ENCODE results near the gene SPNS2.

Gene SPNS2

DNA sequence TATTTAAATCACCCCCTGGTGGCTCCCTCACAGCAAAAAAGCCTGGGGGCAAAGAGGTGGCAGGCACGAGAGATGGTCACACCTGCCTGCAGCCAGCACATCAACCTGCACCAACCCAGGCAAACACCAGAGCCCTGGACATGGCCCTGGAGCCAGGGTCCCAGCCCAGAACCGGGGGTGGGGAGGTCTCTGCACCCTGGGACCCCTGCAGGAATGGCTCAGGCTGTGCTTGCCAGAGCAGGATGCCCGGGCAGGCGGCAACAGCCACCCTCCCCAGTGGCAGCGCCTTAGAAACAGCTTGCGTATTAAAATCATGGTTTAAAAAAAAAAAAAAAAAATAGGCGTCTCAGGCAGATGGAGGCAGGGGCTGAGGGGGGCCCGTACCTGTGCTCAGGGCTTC, 40.3 kb downstream of the SPNS2 start:
- DNase-seq: no peak

DNA sequence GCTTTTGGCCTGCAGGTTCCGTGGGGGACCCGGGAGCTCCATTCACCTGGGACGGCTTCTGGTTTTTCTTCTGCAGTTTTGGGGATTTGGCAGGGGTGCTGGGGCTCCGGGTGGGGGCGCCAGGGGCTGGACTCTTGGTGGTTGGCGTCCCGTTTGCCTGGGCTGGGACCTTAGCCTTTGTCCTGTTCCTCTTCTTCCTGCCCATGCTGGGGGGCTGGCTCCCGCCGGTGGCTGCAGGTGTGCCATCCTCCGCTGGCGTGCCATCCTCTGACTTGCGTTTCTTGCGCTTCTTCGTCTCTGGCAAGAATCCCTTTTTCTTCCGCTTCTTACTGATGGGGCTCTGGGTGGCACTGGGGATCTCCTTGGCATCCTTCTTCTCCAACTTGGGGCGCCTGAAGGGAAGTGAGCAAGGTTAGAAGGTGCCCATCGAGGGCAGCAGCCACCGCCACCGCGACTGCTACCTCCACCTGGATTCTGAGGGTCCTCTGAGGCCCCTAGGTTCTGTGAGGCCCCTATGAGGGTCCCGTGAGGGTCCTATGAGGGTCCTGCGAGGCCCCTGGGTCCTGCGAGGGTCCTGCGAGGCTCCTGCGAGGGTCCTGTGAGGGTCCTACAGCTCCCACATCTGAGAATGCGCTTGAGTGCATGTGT, 41.0 kb downstream of the SPNS2 start:
- DNase-seq: no peak

DNA sequence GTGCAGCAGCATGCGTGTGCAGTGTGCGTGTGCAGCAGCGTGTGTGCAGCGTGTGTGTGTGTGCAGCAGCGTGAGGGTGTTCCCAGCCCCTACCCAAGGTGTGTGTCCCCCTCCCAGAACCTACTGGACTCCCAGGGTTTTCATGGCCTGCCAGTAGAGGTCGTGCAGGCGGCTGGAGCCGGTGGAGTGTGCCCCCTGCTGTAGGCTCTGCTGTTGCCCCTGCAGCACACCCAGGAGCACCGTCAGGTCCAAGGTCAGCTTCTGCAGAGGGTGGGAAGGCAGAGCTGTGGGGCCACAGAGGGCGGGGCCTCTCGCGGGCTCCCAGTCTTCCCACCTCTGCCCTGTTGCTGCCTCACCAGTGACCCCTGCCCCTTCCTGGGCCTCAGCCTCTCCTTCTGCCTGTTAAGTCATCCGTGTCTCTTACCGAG, 41.6 kb downstream of the SPNS2 start:
- DNase-seq: no peak

DNA sequence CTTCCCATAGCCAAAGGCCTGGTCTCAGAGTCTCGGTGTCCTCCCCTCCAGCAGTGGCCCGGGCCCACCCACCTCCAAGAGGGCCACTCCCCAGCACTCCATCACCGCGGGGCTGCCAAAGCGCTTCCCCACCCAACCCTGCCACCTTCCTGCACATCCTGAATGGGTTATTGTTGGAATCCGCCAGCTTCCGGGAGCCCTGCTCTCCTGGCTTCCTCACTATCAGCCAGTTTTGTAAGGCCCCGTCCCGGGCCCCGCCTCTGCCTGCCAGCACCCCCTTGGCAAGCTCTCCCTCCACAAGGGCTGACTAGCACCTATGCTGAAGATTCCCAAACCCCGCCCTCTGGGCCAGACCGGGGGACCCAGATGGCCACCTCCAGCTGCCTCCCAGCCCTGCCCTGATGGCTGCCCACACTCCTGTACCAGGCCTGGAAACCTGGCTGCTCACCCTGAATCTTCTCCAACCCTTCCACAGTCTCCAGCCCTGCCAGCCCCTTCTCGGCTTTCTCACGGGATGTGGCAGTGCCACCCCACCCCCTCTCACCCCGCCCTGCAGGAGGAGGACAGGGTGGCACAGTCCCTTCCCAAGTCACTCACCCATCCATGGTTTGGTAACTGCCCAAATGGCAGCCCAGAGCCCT, 42.1 kb downstream of the SPNS2 start:
- DNase-seq: no peak

DNA sequence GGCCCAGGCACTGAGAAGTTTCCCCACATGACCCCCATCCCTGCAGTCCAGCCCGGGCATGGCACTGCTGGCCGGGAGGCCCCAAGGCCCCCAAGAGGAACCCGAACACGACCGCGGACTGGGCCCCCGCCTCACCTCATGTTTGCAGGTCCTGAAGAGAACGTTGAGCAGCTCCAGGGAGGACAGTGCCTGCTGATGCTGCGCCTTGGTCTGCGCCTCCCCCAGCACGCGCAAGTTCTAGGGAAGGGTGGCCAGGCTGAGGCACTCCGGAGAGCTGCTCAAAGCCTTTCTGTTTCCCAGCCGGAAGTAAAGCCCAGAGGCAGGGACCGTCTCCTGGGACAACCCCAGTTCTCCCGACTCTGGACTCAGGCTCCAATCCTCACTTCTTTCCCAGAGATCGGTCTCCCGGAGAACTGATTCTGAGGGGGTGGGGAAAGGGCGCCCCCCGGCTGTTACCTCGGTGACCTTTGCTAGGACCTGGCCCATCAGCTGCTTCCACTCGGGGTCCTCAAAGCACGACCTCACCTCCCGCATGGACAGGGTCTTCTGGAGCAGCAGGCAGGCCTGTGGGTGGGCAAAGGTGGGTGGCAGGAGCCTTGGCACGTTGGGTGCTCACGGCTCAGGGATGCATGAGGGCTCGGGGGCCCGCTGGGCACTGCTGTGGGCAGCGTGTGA, 42.8 kb downstream of the SPNS2 start:
- no peak for DNase-seq

DNA sequence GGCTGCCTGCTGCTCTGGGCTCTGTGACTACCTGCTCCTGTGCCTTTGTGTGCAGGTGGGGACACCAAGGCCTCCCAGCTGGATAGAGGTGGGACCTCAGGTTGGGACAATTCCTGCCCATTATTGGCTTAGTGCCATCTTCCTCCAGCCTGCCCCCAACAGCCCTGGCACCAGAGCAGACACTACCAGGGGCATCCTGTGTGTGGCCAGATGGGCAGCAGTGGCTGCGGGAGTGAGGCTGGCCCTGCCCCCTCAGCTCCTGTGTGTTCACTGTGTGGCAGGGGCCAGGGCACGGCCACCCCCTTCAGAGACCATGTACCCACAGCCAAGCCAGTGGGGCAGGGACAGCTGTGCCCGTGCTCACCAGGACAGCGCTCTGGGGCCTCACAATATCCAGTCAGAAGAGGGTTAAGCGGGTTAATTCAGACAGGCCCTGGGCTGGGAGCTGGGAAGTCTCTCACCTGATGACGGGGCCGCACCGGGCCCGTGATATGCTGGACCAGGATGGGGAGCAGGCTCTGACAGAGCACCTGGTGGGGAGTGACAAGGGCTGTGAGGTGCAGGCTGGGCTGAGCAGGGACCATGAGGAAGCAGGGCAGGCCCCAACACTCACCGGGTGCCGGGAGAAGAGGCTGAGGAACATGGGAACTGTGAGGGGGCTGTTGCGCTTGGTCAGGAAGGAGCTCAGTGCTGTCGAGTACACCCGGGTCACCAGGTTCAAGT, 43.5 kb downstream of the SPNS2 start:
- DNase-seq: no peak

DNA sequence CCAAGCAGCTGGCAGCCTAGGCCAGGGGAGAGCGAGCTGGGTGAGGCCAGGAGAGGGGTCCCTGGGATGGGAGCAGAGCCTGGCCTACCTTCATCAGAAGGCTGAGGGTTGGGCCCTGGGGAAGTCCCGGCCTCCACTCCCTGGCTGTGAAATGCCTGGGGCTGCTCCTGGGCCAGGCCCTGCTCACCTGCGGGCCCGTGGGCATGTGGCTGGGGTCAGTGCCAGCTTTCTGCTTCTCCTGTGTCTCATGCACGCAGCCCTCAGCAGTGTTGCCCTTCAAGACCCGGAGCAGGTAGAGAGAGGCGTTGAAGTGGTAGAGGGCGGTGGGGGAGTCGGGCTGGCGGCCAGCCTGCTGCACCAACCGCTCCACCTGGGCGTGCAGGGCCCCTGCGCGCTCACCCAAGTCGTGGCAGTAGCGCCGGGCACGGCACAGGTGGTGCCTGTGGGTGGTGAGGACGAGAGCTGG, 44.1 kb downstream of the SPNS2 start:
- DNase-seq: no peak

DNA sequence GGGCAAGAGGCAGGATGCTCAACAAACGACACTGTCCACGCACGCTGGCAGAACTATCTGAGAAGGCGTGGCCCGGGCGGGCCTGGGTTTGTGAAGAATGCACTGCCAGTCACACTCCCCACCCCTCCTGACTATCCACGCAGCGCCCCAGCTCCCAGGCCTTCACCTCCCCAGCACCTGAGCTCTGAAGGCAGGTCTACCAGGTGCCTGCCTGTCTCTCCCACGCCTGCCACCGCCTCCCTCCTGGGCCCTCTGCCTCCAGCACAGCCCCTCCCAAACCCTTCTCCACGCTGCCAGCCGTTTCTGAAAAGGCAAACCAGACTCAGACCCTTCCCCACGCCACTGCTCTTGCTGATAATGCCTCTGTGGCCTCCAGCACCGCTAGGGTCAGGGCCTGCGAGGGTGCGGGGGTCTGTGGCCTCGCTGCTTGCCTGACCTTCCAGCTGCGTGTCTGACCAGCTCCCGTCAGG, 44.9 kb downstream of the SPNS2 start:
- no peak for DNase-seq

DNA sequence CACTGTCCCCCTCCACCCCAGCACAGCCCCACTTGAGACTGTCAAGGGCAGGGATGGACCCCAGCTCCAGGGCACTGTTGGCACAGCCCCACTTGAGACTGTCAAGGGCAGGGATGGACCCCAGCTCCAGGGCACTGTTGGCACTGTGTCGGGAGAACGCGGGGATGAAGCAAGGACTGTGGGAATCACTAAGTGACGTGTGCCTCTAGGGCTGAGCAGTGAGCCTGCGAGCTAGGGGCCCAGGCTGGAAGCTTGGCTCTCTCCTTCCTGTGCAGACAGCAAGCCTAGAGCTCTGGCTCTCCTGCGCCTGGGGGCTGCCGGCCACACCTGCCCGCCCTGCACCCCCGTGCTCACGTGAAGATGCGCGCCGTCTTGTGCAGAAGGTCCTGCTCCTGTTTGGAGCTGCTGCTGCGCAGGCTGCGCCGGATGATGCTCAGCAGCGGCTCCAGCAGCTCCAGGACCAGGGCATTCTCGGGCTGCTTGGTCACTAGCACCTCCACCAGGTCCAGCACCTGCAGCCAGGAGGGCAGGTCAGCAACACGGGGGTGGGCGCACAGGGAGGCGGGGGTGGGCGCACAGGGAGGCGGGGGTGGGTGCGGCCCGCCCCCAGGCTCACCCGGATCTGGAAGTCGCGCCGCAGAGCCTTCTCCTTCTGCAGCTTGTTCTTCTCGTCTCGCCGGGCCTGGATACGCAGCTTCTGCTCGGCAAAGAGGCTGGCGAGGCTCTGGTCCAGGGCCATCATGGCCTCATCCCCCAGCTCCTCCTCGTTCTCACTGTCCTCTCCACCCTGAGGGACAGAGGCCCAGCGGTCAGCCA, 45.7 kb downstream of the SPNS2 start:
- DNase-seq: no peak

DNA sequence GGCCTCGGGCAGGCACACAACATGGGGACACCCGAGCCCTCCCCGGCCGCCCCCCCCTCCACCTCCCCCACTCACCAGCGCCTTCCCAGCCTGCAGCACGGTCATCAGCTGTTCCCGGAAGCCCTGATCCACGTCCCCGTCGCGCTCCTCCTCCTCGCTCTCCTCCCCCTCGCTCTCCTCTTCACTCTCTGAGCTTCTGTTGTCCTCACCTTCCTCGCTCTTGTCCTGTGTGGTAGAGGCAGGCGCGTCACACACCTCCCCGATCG, 46.2 kb downstream of the SPNS2 start:
- DNase-seq: no peak

DNA sequence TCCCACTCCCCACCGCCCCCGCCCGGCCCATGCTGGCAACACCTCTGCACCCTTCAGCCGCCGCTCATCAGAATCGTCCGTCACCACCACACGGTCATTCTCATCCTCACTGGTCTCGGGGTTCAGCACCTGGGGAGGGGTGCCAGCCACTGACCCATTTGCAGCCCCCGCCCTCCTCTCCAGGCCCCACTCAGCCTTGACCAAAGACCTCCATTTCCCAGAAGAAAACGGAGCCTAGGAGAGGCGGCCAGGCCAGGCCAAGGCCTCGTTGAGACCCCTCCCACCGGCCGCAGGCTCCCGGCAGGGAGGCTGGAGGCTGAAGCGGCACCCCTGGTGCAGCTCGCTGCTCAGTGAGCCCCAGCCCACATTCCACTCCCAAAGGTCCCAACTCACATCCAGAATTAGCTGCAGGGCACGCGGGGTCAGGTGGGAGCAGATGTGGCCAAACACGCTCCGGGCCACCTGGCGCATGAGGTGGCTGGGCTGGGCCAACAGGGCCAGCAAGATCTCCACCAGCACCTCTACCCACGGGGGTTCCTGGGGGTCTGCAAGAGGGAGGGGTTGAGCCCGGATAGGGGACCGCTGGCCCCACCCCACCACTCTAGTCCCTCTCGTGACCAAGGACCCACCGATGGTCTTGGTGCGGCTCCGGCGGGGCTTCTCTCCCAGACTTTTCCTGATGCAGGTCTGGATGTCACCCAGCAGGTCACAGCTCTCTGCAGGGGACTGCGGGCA, 46.7 kb downstream of the SPNS2 start:
- no peak for DNase-seq

DNA sequence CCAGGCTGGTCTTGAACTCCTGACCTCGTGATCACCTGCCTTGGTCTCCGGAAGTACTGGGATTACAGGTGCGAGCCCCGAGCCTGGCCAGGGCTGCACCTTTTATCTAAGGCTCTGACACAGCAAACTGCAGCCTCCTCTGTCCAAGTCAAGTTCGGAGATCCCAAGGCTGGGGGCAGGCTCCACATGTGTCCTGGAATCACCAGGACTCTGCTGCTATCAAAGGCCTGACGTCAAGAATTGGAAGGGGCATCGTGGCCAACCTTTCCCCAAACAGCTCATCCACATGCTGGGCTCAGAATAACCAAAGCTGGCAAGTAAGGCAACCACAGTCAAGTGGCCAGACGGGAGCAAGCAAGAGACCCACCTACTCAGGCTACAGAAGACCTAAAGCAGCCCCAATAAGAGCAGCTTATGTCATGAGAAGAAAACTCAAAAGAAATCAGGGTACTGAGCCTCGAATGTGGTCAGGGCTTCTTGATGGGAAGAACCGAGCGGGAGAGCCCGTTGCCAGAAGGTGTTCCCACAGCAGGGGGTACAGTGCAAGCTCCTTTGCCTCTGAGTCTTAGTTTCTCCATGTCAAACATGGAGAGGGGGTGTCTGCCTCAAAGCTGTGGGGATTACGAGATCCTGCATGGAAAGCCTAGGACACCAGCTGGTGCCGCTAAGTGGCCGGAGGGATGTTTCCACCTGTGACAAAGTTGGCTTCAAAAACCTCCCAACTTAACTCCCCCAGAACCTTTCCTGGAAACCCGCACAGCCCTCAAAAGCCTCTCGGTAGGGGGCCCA, 48.6 kb downstream of the SPNS2 start:
- DNase-seq: no peak

DNA sequence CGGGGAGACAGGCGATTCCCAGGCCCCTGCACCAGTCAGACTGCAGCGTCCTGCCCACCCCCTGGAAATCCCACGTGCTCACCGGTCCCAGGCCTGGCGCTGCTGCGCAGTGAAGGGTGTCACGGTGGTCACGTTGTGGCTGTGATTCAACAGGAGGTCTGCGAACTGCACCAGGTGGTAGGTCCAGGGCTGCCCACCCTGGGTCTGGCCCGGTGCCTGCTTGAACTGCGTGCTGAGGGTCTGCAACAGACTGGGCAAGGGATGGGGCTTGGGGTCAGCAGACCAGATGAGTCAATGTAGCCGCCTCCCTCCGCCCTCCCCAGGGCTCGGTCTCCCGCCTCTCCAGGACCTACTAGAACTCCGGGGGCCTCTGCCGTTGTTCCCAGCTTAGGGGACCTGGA, 49.4 kb downstream of the SPNS2 start:
- no peak for DNase-seq

DNA sequence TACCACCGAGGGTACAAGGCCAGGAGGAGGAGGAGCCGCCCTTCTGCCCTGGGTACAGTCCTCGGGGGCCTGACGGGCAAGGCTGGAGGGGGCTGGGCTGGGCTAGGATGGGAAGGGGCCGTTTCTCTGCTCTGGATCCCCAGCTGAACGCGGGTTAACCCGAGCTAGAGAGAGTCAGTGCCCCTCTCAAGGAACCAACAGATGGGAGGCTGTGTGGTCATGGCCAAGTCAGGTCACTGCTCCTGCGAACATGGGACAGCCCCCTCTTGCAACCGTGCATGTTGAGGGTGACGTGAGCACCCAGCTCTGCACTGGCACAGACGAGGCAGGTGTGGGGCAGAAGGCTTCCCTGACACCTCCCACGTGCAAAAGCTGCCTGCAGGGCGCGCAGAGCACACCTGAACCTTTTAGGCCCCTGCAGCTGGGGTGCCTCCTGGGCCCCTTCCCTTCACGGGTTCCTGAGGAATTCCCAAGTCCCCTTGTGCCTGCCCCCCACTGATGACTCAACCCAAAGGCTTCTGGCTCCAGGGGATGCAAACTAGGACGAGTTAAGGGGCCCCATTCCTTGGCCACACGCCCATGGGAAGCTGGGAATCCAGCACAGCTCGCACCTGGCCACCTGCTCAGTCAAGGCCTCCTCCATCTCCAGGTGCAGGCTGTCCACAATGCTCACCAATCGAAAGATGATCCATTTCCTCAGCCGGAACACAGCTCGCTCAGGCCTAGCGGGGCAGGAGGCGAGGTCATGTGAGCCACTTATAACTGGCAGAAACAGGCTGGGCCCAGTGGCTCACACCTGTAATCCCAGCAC, 50.2 kb downstream of the SPNS2 start:
- no peak for DNase-seq

DNA sequence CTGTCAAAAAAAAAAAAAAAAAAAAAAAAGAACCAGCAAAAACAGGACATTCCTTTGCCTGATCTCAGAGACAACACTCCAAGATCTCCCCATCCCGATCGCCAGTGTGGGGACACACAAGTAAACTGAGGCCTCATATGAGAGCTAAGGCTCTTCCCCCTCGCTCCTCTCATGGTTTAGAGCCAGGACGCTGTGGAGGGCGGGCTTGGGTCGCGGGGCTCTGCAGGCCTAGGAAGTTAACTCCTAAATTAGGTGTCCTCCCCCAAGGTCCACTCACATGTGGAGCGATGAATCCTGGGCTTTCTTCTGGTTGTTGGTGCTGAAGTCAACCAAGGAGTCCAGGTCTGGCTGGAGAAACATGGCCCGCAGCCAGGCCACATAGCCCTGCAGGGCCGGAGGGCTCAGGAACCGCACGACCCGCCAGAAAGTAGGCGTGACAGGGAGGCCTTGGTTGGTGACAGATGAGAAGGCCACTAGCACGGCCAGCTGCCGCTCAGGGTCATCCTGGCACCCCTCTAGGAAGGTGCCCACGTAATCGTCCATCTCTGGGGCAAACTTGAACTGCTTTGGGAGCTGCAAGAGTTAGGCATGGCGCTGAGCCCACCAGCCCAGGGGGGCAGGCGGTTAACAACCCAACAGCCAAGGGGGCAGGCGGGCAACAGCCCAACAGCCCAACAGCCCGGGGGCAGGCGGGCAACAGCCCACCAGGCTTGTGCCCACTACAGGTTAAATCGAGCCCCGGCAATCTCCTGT, 51.3 kb downstream of the SPNS2 start:
- DNase-seq: no peak

DNA sequence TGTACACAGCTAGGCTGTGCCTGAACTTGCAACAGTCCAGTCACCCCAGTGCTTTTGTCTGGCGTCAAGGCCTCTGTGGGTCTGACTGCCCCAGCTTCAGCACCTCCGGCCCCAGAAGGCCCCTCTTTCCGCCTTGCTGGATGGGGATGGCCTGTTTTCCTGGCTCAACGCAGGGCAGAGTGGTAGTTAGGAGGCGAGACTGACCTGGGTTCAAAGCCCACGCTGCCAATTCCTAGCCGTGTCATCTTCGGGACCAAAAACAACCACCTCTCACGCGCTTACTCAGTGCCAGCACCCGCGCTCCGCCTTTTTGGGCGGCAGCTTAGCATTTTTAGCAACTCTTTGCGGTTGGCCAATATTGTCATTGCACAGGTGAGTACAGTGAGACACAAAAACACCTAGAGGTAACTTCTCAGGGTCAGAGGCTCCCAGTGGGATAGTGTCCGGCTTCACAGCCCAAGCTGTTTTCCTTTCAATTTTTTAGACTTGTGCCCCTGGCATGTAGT, 51.9 kb downstream of the SPNS2 start:
- DNase-seq: no peak

DNA sequence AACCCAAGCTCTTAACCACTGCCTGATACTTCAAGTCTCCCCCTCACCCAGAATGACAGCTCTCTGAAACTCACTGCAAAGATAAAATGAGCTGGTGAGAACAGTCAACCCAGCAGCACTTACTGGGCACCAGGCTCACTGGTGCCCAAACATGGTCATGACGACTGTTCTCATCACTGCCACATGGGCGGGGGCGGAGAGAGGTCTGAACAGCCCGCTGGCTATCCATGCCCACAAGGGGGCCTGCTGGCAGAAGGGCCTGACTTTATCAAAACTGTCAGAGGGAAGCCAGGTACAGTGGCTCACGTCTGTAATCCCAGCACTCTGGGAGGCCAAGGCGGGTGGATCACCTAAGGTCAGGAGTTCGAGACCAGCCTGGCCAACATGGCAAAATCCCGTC, 52.5 kb downstream of the SPNS2 start:
- DNase-seq: no peak

DNA sequence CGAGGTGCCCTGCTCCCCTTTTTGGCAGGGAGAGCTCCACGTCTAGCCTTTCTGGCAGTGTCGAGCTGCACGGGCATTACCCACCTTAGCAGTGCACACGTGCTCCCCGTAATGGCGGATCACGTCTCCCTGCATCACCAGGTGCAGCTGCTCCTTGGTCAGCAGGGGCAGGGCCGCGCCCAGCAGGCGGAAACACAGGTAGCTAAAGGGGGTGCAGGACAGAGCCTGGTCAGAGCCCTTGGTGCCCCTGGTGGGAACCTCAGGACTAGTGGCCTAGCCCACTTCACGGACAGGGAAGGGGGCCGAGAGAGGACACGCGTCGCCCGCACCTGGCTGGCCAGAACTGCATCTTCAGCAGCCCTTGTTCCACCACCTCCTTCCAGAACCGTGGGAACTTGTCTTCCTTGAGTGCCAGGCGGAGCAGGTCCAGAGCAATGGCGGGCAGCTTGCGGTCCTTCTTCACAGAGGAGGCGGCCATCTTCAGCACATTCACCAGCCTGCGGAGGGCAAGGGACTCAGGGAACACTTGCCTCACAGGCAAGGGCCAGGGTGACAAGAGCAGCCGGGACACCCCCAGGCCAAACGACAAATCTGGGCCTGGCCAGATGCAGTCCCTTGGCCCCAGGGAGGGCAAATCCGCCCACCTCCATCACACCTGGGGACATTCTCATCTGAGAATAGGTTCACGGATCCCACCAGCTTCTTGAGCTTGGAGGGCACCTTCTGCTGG, 53.3 kb downstream of the SPNS2 start:
- no peak for DNase-seq

DNA sequence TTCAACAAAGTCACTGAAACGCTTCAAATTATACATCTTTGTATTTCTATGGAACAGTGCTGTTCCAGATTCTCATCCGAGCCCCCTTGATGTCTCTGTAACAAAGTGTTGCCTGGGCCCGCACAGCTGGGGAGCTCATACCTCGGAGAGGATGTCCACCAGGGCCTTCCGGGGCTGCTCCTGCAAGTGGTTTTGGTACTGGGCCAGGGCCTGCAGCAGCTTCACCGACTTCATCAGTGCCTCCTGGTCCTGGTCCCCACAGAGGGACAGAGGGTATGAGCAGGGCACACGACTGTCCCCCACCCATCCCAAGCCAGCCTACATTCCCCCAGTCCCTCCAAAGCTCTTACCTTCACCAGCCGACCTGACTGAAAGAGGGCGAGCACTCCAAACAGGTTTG, 55.0 kb downstream of the SPNS2 start:
- DNase-seq: no peak

All from NCI-H524 treated with DMSO at 0.1 percent for 48 hours (cell line).